LNCAP (cell line): ENCODE data around the gene TTLL11.

Experiments used
- CTCF ChIP-seq: fragments of 450-650 bp; IDR thresholded peaks from 2 replicates; pipeline ENCODE4 v1.5.1; 2017; ENCODE audit warnings: mild to moderate bottlenecking

The TTLL11 gene

GRCh38 chr9:121862371-121863332 is 230.5 kb downstream of the TTLL11 start:
- TF ChIP-seq CTCF: no peak

GRCh38 chr9:121861501-121862180 is 231.5 kb downstream of the TTLL11 start:
- peak; percentile 57 for TF ChIP-seq CTCF

GRCh38 chr9:121860744-121861143 is 232.4 kb downstream of the TTLL11 start:
- no peak for TF ChIP-seq CTCF

GRCh38 chr9:121860213-121860612 is 232.9 kb downstream of the TTLL11 start:
- no peak for TF ChIP-seq CTCF

- TF ChIP-seq CTCF: no peak
Observed at GRCh38 chr9:121859646-121860045, 233.5 kb downstream of the TTLL11 start.

- TF ChIP-seq CTCF: no peak
Observed at GRCh38 chr9:121858788-121859187, 234.3 kb downstream of the TTLL11 start.

GRCh38 chr9:121857928-121858327 is 235.2 kb downstream of the TTLL11 start:
- TF ChIP-seq CTCF: no peak
